ENCODE results near the gene PFKL.

GRCh38 chr21:44310628-44311507 lies 11.0 kb downstream of the PFKL start:
- no peak for TF ChIP-seq CTCF (IDR thresholded peaks at IDR 0.05)
- no peak for TF ChIP-seq POLR2AphosphoS5 (IDR thresholded peaks at IDR 0.05)
